ENCODE measurements around the gene INHA. TPM values are rescaled to one million over a fixed set of nuclear protein-coding genes. Genes with fewer than 3 reads are reported as not detected.
A peak's percentile ranks its signal among the peaks of the same experiment; 100 is the strongest.

INHA gene, protein sequence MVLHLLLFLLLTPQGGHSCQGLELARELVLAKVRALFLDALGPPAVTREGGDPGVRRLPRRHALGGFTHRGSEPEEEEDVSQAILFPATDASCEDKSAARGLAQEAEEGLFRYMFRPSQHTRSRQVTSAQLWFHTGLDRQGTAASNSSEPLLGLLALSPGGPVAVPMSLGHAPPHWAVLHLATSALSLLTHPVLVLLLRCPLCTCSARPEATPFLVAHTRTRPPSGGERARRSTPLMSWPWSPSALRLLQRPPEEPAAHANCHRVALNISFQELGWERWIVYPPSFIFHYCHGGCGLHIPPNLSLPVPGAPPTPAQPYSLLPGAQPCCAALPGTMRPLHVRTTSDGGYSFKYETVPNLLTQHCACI
- under 1 TPM; 0.08 to 0.14 TPM for total RNA-seq
- under 1 TPM; 0.03 to 0.15 TPM for polyA plus RNA-seq

DNA sequence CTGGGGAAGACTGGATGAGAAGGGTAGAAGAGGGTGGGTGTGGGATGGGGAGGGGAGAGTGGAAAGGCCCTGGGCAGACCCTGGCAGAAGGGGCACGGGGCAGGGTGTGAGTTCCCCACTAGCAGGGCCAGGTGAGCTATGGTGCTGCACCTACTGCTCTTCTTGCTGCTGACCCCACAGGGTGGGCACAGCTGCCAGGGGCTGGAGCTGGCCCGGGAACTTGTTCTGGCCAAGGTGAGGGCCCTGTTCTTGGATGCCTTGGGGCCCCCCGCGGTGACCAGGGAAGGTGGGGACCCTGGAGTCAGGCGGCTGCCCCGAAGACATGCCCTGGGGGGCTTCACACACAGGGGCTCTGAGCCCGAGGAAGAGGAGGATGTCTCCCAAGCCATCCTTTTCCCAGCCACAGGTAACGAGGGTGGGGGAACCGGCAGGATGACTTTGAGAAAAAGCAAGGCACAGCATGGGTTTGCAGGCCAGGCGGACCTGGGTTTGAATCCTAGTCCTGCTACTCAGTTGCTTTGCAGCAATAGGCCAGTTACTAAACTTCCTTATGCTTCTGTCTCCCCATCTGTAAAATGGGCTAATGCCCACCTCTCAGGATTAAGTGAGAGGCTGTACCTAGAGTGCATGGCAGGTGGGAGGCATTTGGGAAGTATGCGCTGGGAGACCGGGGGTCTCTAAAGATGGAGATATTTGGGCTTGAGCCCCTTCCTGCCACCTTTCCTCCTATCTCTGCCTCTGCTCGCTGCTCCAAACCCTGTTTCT, at the start of gene INHA:
INHA (plus strand) TSS at position 74 of the 765 bp plus-strand sequence; CDS start at position 139, 65 bp downstream.
- Histone ChIP-seq H3K4me3 (ENCODE audit: low read depth in 1 of 3, low read length in 3 of 3) (peak within 1 kb of the TSS; percentile 12 to 81 (median 54)), H3K9me3 (ENCODE audit: control insufficient read depth in 4 of 4, low read length in 3 of 4) (no peaks in the 10 kb centered on the region), H3K4me1 (ENCODE audit: control insufficient read depth in 4 of 4, insufficient read depth in 4 of 4, low read length in 3 of 4) (peaks cover 4 to 15% (median 6%) of the 10 kb centered on the region in 4 donors), H3K9ac (ENCODE audit: low read depth in 1 of 2, low read length in 2 of 2) (peak within 1 kb of the TSS in 1 of 2 donors; percentile 48), H3K36me3 (ENCODE audit: control insufficient read depth in 4 of 4, insufficient read depth in 3 of 4, low read depth in 1 of 4, low read length in 3 of 4) (peaks cover 0 to 4% (median 0%) of the 10 kb centered on the region in 4 donors), H3K27me3 (ENCODE audit: control insufficient read depth in 4 of 4, insufficient read depth in 4 of 4, low read length in 3 of 4) (no peaks in the 10 kb centered on the region), H3K27ac (ENCODE audit: low read depth in 1 of 2, low read length in 2 of 2) (peak within 1 kb of the TSS in 1 of 2 donors; percentile 53)
- no peak for DNase-seq (ENCODE audit: low spot score)
- 87% methylated on average over 13 of the region's 13 CpGs for WGBS
- TF ChIP-seq NR2F2 (IDR thresholded peaks at IDR 0.05): no peak
- no peak for TF ChIP-seq RXRA (IDR thresholded peaks at IDR 0.05)
- TF ChIP-seq GABPA (IDR thresholded peaks at IDR 0.05 in 1 of 2, conservative IDR thresholded peaks at IDR 0.05 in 1 of 2): no peak
- no peak for TF ChIP-seq FOXA2 (IDR thresholded peaks at IDR 0.05)
- no peak for TF ChIP-seq EGR1 (IDR thresholded peaks at IDR 0.05; ENCODE audit: low read depth in 2 of 2)

DNA sequence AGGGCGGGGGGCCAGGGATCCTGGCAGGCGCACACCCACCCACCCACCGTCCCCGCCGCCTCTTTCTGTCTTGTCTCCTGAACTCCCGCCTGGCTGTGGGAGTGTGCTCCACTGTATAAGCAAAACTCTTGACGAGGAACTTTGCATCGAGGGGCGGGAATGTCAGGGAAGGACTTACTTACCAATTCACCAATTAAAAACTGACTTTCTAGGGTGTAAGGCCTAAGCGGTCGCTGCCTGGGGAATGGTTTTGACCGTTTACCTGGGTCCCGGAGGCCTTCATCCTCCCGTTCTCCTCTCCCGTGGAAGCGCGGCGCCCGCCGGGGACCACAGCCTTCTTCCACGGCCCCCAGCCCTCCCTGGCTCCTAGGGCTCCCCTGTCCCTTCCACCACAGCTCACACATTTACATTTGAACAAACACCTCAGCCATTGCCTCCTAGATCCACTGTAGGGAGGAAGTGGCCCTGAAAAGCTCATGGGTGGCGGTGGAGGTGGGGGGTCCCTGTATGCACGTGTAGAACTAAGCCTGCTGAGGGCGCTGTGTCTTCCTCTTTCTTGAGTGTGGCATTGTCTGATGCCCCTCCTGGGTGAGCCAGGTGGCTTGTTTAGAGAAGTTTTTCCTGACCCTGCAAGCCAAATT, 49.0 kb upstream of the INHA start:
- H3K9me3 ChIP-seq (ENCODE audit: control insufficient read depth in 4 of 4, low read length in 3 of 4): no peaks in the 10 kb centered on the region
- H3K36me3 ChIP-seq (ENCODE audit: control insufficient read depth in 4 of 4, insufficient read depth in 3 of 4, low read depth in 1 of 4, low read length in 3 of 4): no peaks in the 10 kb centered on the region
- no peak for DNase-seq (ENCODE audit: low spot score)
- WGBS: 15% methylated on average over 24 of the region's 24 CpGs
- H3K4me3 ChIP-seq (ENCODE audit: low read depth in 1 of 3, low read length in 3 of 3): no peak overlapping the region
- peaks cover 0 to 10% (median 9%) of the 10 kb centered on the region in 4 donors for H3K27me3 ChIP-seq (ENCODE audit: control insufficient read depth in 4 of 4, insufficient read depth in 4 of 4, low read length in 3 of 4)
- no peak overlapping the region for H3K9ac ChIP-seq (ENCODE audit: low read depth in 1 of 2, low read length in 2 of 2)
- no peak overlapping the region for H3K27ac ChIP-seq (ENCODE audit: low read depth in 1 of 2, low read length in 2 of 2)
- TF ChIP-seq HNF4A (conservative IDR thresholded peaks at IDR 0.05) (no peak), TAF1 (conservative IDR thresholded peaks at IDR 0.05) (no peak), JUND (IDR thresholded peaks at IDR 0.05) (no peak)
- H3K4me1 ChIP-seq (ENCODE audit: control insufficient read depth in 4 of 4, insufficient read depth in 4 of 4, low read length in 3 of 4): no peaks in the 10 kb centered on the region

DNA sequence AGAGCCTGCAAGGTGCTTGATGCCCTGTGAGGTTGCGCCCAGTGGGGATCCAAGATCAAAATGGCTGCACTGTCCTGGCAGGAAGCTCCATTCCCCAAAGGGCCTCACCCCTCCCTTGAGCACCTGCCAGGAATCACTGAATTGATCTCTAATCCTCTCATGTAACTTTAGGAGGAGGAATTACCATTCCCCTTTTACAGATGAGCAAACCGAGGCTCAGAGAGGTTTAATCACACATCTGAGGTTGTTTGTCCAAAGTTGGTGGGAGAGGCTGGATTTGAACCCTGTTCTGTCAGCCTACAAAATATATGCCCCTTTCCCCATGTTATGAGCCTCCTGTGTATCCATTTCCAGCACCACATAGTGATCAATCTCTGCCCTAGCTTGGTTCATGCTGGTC, 47.3 kb upstream of the INHA start:
- H3K9ac ChIP-seq (ENCODE audit: low read depth in 1 of 2, low read length in 2 of 2): no peak overlapping the region
- peaks cover 0 to 14% (median 11%) of the 10 kb centered on the region in 4 donors for H3K27me3 ChIP-seq (ENCODE audit: control insufficient read depth in 4 of 4, insufficient read depth in 4 of 4, low read length in 3 of 4)
- H3K9me3 ChIP-seq (ENCODE audit: control insufficient read depth in 4 of 4, low read length in 3 of 4): no peaks in the 10 kb centered on the region
- DNase-seq (ENCODE audit: low spot score): no peak
- no peak for TF ChIP-seq TAF1 (conservative IDR thresholded peaks at IDR 0.05)
- 83% methylated on average over 2 of the region's 2 CpGs for WGBS
- H3K27ac ChIP-seq (ENCODE audit: low read depth in 1 of 2, low read length in 2 of 2): no peak overlapping the region
- H3K36me3 ChIP-seq (ENCODE audit: control insufficient read depth in 4 of 4, insufficient read depth in 3 of 4, low read depth in 1 of 4, low read length in 3 of 4): no peaks in the 10 kb centered on the region
- no peaks in the 10 kb centered on the region for H3K4me1 ChIP-seq (ENCODE audit: control insufficient read depth in 4 of 4, insufficient read depth in 4 of 4, low read length in 3 of 4)
- no peak overlapping the region for H3K4me3 ChIP-seq (ENCODE audit: low read depth in 1 of 3, low read length in 3 of 3)

DNA sequence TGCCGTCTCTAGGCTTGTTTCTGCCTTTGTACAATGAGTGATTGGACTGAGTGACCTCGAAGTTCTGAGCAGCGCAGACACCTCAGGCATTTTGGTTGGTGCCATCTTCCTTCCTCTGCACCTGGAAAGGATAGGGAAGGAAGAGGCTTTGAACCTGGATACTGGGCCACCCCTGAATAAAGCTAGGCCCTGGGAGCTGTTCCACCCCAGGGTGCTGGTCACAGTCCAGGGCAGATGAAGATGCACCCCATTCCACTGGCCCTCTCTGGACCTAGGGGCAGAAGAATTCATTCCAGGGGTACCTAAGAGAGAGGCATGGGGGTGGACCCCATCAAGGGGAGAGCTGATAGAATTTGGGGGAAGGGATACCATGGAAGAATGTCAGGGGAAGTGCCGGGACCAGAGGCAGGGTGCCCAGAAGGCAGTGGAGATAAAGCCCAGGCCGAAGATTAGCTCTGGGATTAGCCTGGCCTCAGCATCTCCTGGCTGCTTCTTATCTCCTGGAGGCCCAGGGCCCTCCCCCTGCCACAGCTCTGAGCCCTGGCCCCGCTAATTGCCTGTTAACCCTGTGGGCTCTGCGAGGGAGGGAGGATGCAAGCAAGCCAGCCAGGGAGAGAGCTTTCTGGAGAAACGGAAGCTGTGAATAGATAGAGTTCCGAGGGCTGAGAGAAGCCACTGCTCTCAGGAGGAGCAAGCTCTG, 46.4 kb upstream of the INHA start:
- H3K27ac ChIP-seq (ENCODE audit: low read depth in 1 of 2, low read length in 2 of 2): no peak overlapping the region
- no peak overlapping the region for H3K4me3 ChIP-seq (ENCODE audit: low read depth in 1 of 3, low read length in 3 of 3)
- DNase-seq (ENCODE audit: low spot score): peak; percentile 76
- no peaks in the 10 kb centered on the region for H3K4me1 ChIP-seq (ENCODE audit: control insufficient read depth in 4 of 4, insufficient read depth in 4 of 4, low read length in 3 of 4)
- no peaks in the 10 kb centered on the region for H3K36me3 ChIP-seq (ENCODE audit: control insufficient read depth in 4 of 4, insufficient read depth in 3 of 4, low read depth in 1 of 4, low read length in 3 of 4)
- H3K9me3 ChIP-seq (ENCODE audit: control insufficient read depth in 4 of 4, low read length in 3 of 4): no peaks in the 10 kb centered on the region
- peaks cover 0 to 14% (median 11%) of the 10 kb centered on the region in 4 donors for H3K27me3 ChIP-seq (ENCODE audit: control insufficient read depth in 4 of 4, insufficient read depth in 4 of 4, low read length in 3 of 4)
- H3K9ac ChIP-seq (ENCODE audit: low read depth in 1 of 2, low read length in 2 of 2): no peak overlapping the region
- no peak for TF ChIP-seq EGR1 (IDR thresholded peaks at IDR 0.05; ENCODE audit: low read depth in 2 of 2)
- WGBS: 56% methylated on average over 9 of the region's 9 CpGs
